Muscle layer of colon (tissue), 2 donors: ENCODE results near the gene LEMD1.

Experiments used
- H3K27ac ChIP-seq: one replicate; pipeline ENCODE4 v1.7.0; 2013; ENCODE audit warnings: low read depth, mild to moderate bottlenecking, low read length, moderate library complexity
- H3K27me3 ChIP-seq, 2 donors: one replicate each; pipeline ENCODE4 v1.7.0; 2013; ENCODE audit warnings: low read length in 2 of 2, mild to moderate bottlenecking in 2 of 2; ENCODE audit not compliant: insufficient read depth in 2 of 2, control insufficient read depth in 1 of 2
- H3K36me3 ChIP-seq: one replicate; pipeline ENCODE4 v1.7.0; 2013; ENCODE audit warnings: mild to moderate bottlenecking, low read length; ENCODE audit not compliant: insufficient read depth
- H3K4me1 ChIP-seq: one replicate; pipeline ENCODE4 v1.7.0; 2013; ENCODE audit warnings: mild to moderate bottlenecking, low read length; ENCODE audit not compliant: insufficient read depth
- H3K4me3 ChIP-seq, 2 donors: one replicate each; pipeline ENCODE4 v1.7.0; 2013; ENCODE audit warnings: low read length in 2 of 2, low read depth in 1 of 2, mild to moderate bottlenecking in 1 of 2, moderate library complexity in 1 of 2
- H3K9ac ChIP-seq: one replicate; pipeline ENCODE4 v1.7.0; 2013; ENCODE audit warnings: low read length
- H3K9me3 ChIP-seq: one replicate; pipeline ENCODE4 v1.7.0; 2013; ENCODE audit warnings: mild to moderate bottlenecking, low read length
- donor health status: abdominal sarcoma.
- donor health status: Adenocarcinoma of cecum.

Gene LEMD1

GRCh38 chr1:205332015-205332791, 89.7 kb downstream of the LEMD1 start:
- Histone ChIP-seq H3K27me3 (no peaks in the 10 kb centered on the region), H3K4me3 (no peak overlapping the region), H3K9ac (no peak overlapping the region), H3K36me3 (no peaks in the 10 kb centered on the region), H3K27ac (no peak overlapping the region), H3K9me3 (no peaks in the 10 kb centered on the region), H3K4me1 (no peaks in the 10 kb centered on the region)
